Common myeloid progenitor, CD34-positive (primary cell): ENCODE results near the gene ACTA2.
A peak's percentile ranks its signal among the peaks of the same experiment; 100 is the strongest.

Experiments
- CTCF ChIA-PET: fragments of 350-600 bp; sonication (Branson Sonifier 250); formaldehyde crosslinking; loops from one replicate; lab custom pipeline; 2021; ENCODE audit warnings: antibody characterized with exemption; lab: Charles Lee
- POLR2A ChIA-PET: fragments of 350-600 bp; sonication (Branson Sonifier 250); formaldehyde crosslinking; loops from one replicate; lab custom pipeline; 2021; ENCODE audit warnings: antibody characterized with exemption; lab: Charles Lee
- DNase-seq, 3 donors: peaks; one replicate each; pipeline versions ENCODE4 v3.0.0 to v3.0.0-alpha.2; 2013
- H3K27ac ChIP-seq, 2 experiments: 1 replicate in 1 of 2; 2 replicates in 1 of 2; pipeline ENCODE4 v1.7.0; 2013; ENCODE audit warnings: inconsistent platforms in 2 of 2, low read length in 2 of 2, mild to moderate bottlenecking in 2 of 2, low read depth in 1 of 2, moderate library complexity in 1 of 2; ENCODE audit not compliant: severe bottlenecking in 2 of 2, insufficient read depth in 1 of 2, poor library complexity in 1 of 2
- H3K27me3 ChIP-seq, 5 experiments: replicated peaks in 2 of 5; 1 replicate in 3 of 5; 2 replicates in 2 of 5; pipeline versions ENCODE4 v1.6.1 to v1.7.0; 2013; ENCODE audit warnings: low read length in 4 of 5, mild to moderate bottlenecking in 2 of 5, moderate library complexity in 2 of 5, inconsistent platforms in 1 of 5; ENCODE audit not compliant: insufficient read depth in 5 of 5, control insufficient read depth in 4 of 5
- H3K36me3 ChIP-seq, 4 experiments: 1 replicate in 2 of 4; 2 replicates in 2 of 4; pipeline versions ENCODE4 v1.6.1 to v1.7.0; 2013; ENCODE audit warnings: low read length in 3 of 4, control low read depth in 1 of 4, mild to moderate bottlenecking in 1 of 4; ENCODE audit not compliant: control insufficient read depth in 4 of 4, insufficient read depth in 4 of 4
- H3K4me1 ChIP-seq, 4 experiments: 1 replicate in 3 of 4; 2 replicates in 1 of 4; pipeline versions ENCODE4 v1.6.1 to v1.7.1; 2013; ENCODE audit warnings: low read length in 3 of 4, mild to moderate bottlenecking in 3 of 4, control low read depth in 1 of 4, inconsistent platforms in 1 of 4, moderate library complexity in 1 of 4; ENCODE audit not compliant: control insufficient read depth in 4 of 4, insufficient read depth in 4 of 4; ENCODE audit errors: control extremely low read depth in 1 of 4
- H3K4me3 ChIP-seq, 7 experiments: 1 replicate in 4 of 7; 2 replicates in 3 of 7; pipeline versions ENCODE4 v1.5.1 to v1.7.0; 2013; ENCODE audit warnings: mild to moderate bottlenecking in 7 of 7, low read length in 6 of 7, moderate library complexity in 6 of 7, inconsistent platforms in 2 of 7, low read depth in 2 of 7, control low read depth in 1 of 7; ENCODE audit not compliant: insufficient read depth in 4 of 7, control insufficient read depth in 1 of 7; ENCODE audit errors: extremely low read depth in 1 of 7
- H3K9me3 ChIP-seq, 5 experiments: 1 replicate in 4 of 5; 2 replicates in 1 of 5; pipeline versions ENCODE4 v1.6.1 to v1.7.1; 2013; ENCODE audit warnings: low read length in 4 of 5, mild to moderate bottlenecking in 2 of 5, inconsistent platforms in 1 of 5, low read depth in 1 of 5, moderate library complexity in 1 of 5; ENCODE audit not compliant: control insufficient read depth in 4 of 5, insufficient read depth in 2 of 5; ENCODE audit errors: control extremely low read depth in 1 of 5
- WGBS: methylation state at CpG from one replicate; pipeline ENCODE4 v1.1.5; 2013; ENCODE audit not compliant: insufficient coverage; 5-methylcytosine and 5-hydroxymethylcytosine counted together

Gene ACTA2

DNA sequence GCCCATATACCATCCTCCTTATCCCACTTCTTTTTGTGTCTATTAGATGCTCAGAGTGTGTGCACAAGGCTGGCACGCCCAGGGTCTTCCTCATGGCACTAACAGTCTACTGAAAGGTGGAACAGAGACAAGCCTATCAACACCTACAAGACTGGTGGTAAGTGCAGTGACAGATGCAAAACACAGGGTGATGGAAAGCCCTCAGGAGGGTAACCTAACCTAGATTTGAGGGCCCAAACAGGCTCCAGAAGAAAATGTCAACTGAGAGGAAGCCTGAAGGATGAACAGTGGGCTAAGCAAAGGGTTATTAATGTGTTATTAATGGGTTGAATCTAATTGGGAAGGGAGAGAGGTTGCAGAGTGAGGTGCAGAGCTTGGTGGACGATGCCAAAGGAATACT, 36.9 kb upstream of the ACTA2 start:
- CTCF ChIA-PET = interaction anchor here (0.8 to 5.8 kb wide), 10 partner anchors 10 to 157 kb away, joined by 3 to 58 read pairs (median 4); no protein-coding TSS in a partner anchor
- no peaks in the 10 kb centered on the region for H3K27me3 ChIP-seq
- peak in 1 of 3 donors; percentile 31 for DNase-seq
- POLR2A ChIA-PET = interaction anchor here (0.7 kb wide), 2 partner anchors 25 to 429 kb away, joined by 3 to 4 read pairs; no protein-coding TSS in a partner anchor
- no peaks in the 10 kb centered on the region for H3K9me3 ChIP-seq
- H3K36me3 ChIP-seq = no peaks in the 10 kb centered on the region
- WGBS = 0% methylated on average over 1 of the region's 2 CpGs
- H3K4me3 ChIP-seq = peak overlapping the region in 1 of 7 experiments; percentile 84
- no peak overlapping the region for H3K27ac ChIP-seq
- peaks cover 16 to 55% (median 36%) of the 10 kb centered on the region in 4 experiments for H3K4me1 ChIP-seq

DNA sequence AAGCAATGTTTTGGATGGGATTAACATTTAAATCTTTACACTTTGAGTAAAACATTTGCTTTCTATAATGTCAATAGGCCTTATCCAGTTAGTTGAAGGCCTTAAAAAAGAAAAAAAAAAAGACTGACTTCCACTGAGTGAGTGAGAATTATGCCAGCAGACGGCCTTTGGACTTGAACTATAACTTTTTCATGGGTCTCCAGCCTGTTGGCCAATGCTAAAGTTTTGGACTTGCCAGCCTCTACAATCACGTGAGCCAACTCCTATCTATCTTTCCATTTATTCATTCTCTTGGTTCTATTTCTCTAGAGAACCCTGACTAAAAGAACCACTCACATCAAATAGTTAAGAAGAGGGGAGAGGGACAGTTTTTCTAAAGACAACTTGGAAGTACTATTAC, 35.3 kb upstream of the ACTA2 start:
- no peak overlapping the region for H3K27ac ChIP-seq
- H3K4me1 ChIP-seq = peaks cover 14 to 49% (median 32%) of the 10 kb centered on the region in 4 experiments
- no peaks in the 10 kb centered on the region for H3K36me3 ChIP-seq
- WGBS = 40% methylated on average over 1 of the region's 2 CpGs
- CTCF ChIA-PET = interaction anchor here (0.6 to 5.8 kb wide), 10 partner anchors 9 to 69 kb away, joined by 3 to 58 read pairs (median 6); no protein-coding TSS in a partner anchor
- H3K4me3 ChIP-seq = no peak overlapping the region
- no peaks in the 10 kb centered on the region for H3K27me3 ChIP-seq
- POLR2A ChIA-PET = interaction anchor here (0.7 kb wide), 1 partner anchor 47 kb away, joined by 4 read pairs; no protein-coding TSS in a partner anchor
- DNase-seq = no peak
- no peaks in the 10 kb centered on the region for H3K9me3 ChIP-seq

DNA sequence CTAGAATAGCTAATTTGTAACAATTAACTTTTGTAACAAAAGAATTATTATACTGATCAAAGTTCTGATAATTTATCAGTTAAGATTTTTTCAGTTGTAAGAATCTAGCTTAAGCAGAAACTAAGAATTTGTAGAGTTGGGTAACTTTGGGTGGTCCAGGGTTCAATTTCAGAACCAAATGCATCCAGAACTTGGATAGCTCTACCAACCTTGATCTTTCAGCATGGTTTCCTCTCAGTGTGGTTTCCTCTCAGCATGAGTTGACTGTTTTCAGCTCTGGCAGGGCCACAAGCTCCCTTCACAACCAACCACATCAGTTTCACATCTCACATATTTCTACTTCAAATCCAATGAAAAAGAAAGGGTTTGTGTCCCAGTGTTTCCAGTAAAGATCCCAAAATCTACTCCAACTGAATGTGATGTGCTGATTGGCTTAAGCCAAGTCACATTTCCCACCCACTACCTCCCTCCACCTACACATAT, 34.7 kb upstream of the ACTA2 start:
- no peak overlapping the region for H3K27ac ChIP-seq
- CTCF ChIA-PET = interaction anchor here (0.7 to 5.8 kb wide), 13 partner anchors 8 to 152 kb away, joined by 3 to 58 read pairs (median 5); no protein-coding TSS in a partner anchor
- H3K36me3 ChIP-seq = no peaks in the 10 kb centered on the region
- peak; percentile 52 to 90 (median 86) for DNase-seq
- no peaks in the 10 kb centered on the region for H3K9me3 ChIP-seq
- no peaks in the 10 kb centered on the region for H3K27me3 ChIP-seq
- peak overlapping the region in 1 of 7 experiments; percentile 17 for H3K4me3 ChIP-seq
- peaks cover 8 to 43% (median 27%) of the 10 kb centered on the region in 4 experiments for H3K4me1 ChIP-seq
- POLR2A ChIA-PET = interaction anchor here (0.9 kb wide), 2 partner anchors 16 to 236 kb away, joined by 3 to 4 read pairs; no protein-coding TSS in a partner anchor

DNA sequence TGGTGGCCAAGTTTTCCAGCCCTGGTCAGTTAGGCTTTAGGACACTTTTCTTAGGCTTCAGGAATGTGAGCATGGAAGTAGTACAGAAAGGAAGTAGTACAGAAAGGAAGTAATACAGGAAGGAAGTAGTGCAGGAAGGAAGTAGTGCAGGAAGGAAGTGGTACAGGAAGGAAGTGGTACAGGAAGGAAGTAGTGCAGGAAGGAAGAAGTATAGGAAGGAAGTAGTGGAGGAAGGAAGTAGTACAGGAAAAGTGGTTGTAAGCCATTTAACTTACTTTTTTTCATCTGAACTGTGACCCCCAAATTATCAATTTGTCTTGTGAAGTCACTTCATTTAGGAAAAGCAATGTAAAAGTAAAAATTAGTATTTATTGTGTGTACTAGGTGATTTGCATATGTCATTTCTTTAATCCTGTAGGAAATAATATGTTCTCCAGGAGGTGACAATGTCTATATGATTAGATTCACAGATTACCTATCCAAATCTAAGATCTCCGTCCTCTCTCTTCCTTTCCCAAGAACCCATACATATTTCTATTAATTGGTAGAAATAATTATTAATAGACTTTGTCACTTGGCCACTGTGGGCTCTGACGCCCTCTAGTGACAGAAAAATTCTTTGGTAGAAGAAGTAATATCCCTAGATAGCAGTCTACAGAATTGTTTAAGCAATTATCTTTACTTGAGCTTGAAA, 34.1 kb upstream of the ACTA2 start:
- ChIA-PET POLR2A (interaction anchor here (0.9 kb wide), 2 partner anchors 15 to 237 kb away, joined by 3 to 4 read pairs; no protein-coding TSS in a partner anchor), CTCF (interaction anchor here (0.7 to 5.8 kb wide), 13 partner anchors 8 to 151 kb away, joined by 3 to 58 read pairs (median 5); no protein-coding TSS in a partner anchor)
- DNase-seq = peak; percentile 65 to 82 (median 78)
- no CpG with 5 or more reads among the region's 2 CpGs for whole genome bisulfite sequencing
- Histone ChIP-seq H3K27ac (no peak overlapping the region), H3K4me3 (no peak overlapping the region), H3K9me3 (no peaks in the 10 kb centered on the region), H3K4me1 (peaks cover 4 to 37% (median 22%) of the 10 kb centered on the region in 4 experiments), H3K27me3 (no peaks in the 10 kb centered on the region), H3K36me3 (no peaks in the 10 kb centered on the region)

DNA sequence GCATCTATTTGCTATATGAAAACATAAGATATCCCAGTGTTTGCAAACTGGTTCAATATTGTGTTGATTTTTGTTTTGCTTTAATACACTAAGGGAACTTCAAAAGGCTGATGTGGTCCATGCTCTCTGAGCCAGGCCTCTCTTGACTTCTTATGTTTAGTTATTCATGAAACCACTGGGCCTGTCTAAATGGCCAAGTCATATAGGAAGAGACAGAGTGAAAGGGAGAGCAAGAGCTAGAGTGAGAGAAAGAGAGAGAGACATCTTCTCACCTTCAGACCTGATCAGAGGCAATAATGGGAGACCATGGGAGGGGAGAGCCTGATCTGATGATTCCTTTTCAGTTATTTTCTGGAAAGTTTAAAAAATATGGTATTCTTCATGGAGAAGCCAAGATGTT, 32.0 kb upstream of the ACTA2 start:
- POLR2A ChIA-PET = no interaction called here
- Histone ChIP-seq H3K9me3 (no peaks in the 10 kb centered on the region), H3K27me3 (no peaks in the 10 kb centered on the region), H3K36me3 (no peaks in the 10 kb centered on the region), H3K4me1 (peaks cover under 1 to 26% (median 12%) of the 10 kb centered on the region in 4 experiments), H3K27ac (no peak overlapping the region), H3K4me3 (no peak overlapping the region)
- CTCF ChIA-PET = interaction anchor here (1.4 to 2.7 kb wide), 2 partner anchors 50 to 52 kb away, joined by 4 to 8 read pairs; no protein-coding TSS in a partner anchor
- DNase-seq = no peak

DNA sequence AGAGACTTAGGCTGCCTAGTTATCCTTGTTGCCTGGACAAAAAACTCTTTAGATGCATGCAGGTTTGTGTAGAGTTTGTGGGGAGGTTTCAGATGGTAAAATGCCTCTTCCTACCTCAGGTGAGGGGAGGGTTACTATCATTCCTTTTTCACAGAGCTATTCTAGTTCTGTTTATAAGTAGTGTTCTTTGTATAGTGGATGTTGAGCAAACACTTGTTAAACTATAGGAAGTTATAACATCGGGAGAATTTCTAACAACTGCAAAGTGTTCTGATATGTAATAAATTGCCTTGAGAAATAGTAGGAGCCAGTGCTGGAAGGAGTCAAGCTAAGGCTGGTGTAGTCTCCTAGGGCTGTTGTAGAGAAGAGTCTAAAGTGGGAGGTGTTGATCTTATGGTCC, 31.4 kb upstream of the ACTA2 start:
- peaks cover 5 to 27% (median 13%) of the 10 kb centered on the region in 4 experiments for H3K4me1 ChIP-seq
- H3K36me3 ChIP-seq = no peaks in the 10 kb centered on the region
- no peaks in the 10 kb centered on the region for H3K9me3 ChIP-seq
- ChIA-PET CTCF (interaction anchor here (2.7 kb wide), 1 partner anchor 51 kb away, joined by 8 read pairs; no protein-coding TSS in a partner anchor), POLR2A (no interaction called here)
- WGBS = 100% methylated on average over 1 of the region's 1 CpG
- no peaks in the 10 kb centered on the region for H3K27me3 ChIP-seq
- H3K4me3 ChIP-seq = no peak overlapping the region
- H3K27ac ChIP-seq = no peak overlapping the region
- no peak for DNase-seq
